ENCODE results near the gene COX7A1.

COX7A1 gene

GRCh38 chr19:36128392-36128736 is 23.9 kb downstream of the COX7A1 start:
- TF ChIP-seq CTCF (IDR thresholded peaks at IDR 0.05; ENCODE audit: insufficient read depth, low read depth, low read length, missing control alignments), result no peak
- peak; percentile 53 for DNase-seq (ENCODE audit: low read depth)
- peak overlapping the region; percentile 77 for H3K4me3 ChIP-seq (ENCODE audit: low read depth, low read length)

DNA sequence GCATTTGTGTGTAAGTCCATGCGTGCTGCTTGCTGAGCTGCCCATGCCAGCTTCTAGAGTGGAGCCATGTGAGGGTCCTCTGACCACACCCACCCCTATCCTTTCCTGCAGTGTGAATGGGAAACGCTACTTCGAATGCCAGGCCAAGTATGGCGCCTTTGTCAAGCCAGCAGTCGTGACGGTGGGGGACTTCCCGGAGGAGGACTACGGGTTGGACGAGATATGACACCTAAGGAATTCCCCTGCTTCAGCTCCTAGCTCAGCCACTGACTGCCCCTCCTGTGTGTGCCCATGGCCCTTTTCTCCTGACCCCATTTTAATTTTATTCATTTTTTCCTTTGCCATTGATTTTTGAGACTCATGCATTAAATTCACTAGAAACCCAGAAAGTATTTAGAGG is 26.7 kb downstream of the COX7A1 start:
- no peak for TF ChIP-seq CTCF (IDR thresholded peaks at IDR 0.05; ENCODE audit: insufficient read depth, low read depth, low read length, missing control alignments)
- peak; percentile 68 for DNase-seq (ENCODE audit: low read depth)
- no peak overlapping the region for H3K4me3 ChIP-seq (ENCODE audit: low read depth, low read length)

DNA sequence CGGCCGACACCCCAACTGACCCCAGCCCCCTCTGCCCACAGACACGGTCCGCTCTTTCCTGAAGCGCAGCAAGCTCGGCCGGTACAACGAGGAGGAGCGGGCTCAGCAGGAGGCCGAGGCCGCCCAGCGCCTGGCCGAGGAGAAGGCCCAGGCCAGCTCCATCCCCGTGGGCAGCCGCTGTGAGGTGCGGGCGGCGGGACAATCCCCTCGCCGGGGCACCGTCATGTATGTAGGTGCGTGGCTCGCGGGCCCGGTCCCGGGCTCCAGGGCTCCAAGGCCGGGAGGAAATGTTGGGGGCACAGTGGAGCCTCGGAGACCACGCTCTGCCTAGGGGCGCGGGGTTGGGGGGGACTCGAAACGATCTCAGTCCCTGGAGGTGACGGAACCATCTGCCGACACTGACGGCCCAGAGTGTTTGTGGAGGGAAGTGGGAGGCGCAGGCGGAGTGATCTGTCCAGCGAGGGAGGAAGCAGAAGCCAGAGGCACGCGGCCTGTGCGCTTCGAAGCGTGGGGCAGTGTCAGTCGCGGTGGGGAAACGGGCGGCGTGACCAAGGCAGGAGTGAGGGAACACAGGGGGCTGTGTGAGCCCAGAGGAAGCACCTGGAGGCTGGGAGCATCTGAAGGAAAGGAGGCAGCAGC is 30.6 kb downstream of the COX7A1 start:
- no peak for DNase-seq (ENCODE audit: low read depth)
- no peak overlapping the region for H3K4me3 ChIP-seq (ENCODE audit: low read depth, low read length)
- TF ChIP-seq CTCF (IDR thresholded peaks at IDR 0.05; ENCODE audit: insufficient read depth, low read depth, low read length, missing control alignments), result no peak

GRCh38 chr19:36120984-36121358 is 31.3 kb downstream of the COX7A1 start:
- no peak for DNase-seq (ENCODE audit: low read depth)
- H3K4me3 ChIP-seq (ENCODE audit: low read depth, low read length), result no peak overlapping the region
- TF ChIP-seq CTCF (IDR thresholded peaks at IDR 0.05; ENCODE audit: insufficient read depth, low read depth, low read length, missing control alignments), result no peak

- no peak for TF ChIP-seq CTCF (IDR thresholded peaks at IDR 0.05; ENCODE audit: insufficient read depth, low read depth, low read length, missing control alignments)
- no peak for DNase-seq (ENCODE audit: low read depth)
- H3K4me3 ChIP-seq (ENCODE audit: low read depth, low read length), result no peak overlapping the region
These were observed 31.9 kb downstream of the COX7A1 start for GRCh38 chr19:36120092-36120983.

DNA sequence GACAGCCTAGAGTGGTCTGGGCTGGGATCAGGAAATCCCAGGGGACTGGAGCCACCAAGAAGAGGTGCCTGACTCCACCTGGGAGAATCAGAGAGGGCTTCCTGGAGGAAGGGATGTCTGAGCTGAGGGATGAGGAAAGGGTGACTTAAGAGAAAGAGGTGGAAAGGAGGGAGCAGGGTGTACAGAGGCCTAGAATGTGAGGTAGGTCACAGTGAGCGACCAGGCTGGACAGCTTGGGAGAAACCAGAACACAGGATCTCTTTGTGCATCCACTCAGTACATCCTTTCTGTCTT is 36.0 kb downstream of the COX7A1 start:
- DNase-seq (ENCODE audit: low read depth), result no peak
- peak overlapping the region; percentile 64 for H3K4me3 ChIP-seq (ENCODE audit: low read depth, low read length)
- TF ChIP-seq CTCF (IDR thresholded peaks at IDR 0.05; ENCODE audit: insufficient read depth, low read depth, low read length, missing control alignments), result no peak
